Esophagus (tissue), 2 donors: Measurements from ENCODE around the gene C2. TPM values are rescaled to one million over a fixed set of nuclear protein-coding genes. Genes with fewer than 3 reads are reported as not detected.

Experiments
- H3K27ac ChIP-seq, 2 donors: one replicate each; pipeline ENCODE4 v1.5.1; 2013; ENCODE audit warnings: low read depth in 2 of 2, mild to moderate bottlenecking in 2 of 2, inconsistent platforms in 1 of 2, low read length in 1 of 2, moderate library complexity in 1 of 2
- H3K27me3 ChIP-seq, 2 donors: one replicate each; pipeline ENCODE4 v1.6.1; 2013; ENCODE audit warnings: low read length in 2 of 2, control low read depth in 1 of 2, mild to moderate bottlenecking in 1 of 2; ENCODE audit not compliant: insufficient read depth in 2 of 2, control insufficient read depth in 1 of 2
- H3K36me3 ChIP-seq, 2 donors: one replicate each; pipeline ENCODE4 v1.6.1; 2013; ENCODE audit warnings: low read length in 1 of 2; ENCODE audit not compliant: control insufficient read depth in 2 of 2, insufficient read depth in 2 of 2
- H3K4me1 ChIP-seq, 2 donors: one replicate each; pipeline ENCODE4 v1.6.1; 2013; ENCODE audit warnings: low read length in 1 of 2; ENCODE audit not compliant: control insufficient read depth in 2 of 2, insufficient read depth in 2 of 2
- H3K4me3 ChIP-seq, 2 donors: one replicate each; pipeline ENCODE4 v1.5.1; 2013; ENCODE audit warnings: low read length in 2 of 2, mild to moderate bottlenecking in 2 of 2, low read depth in 1 of 2, moderate library complexity in 1 of 2
- H3K9me3 ChIP-seq, 2 donors: one replicate each; pipeline ENCODE4 v1.6.1; 2013; ENCODE audit warnings: mild to moderate bottlenecking in 2 of 2, low read depth in 1 of 2, low read length in 1 of 2, moderate library complexity in 1 of 2; ENCODE audit not compliant: control insufficient read depth in 2 of 2, insufficient read depth in 1 of 2
- WGBS, 2 donors: extraction: QIAGEN DNeasy Blood & Tissue Kit; methylation state at CpG; one replicate each; pipeline ENCODE4 v1.1.7; 2013; 5-methylcytosine and 5-hydroxymethylcytosine counted together
- polyA plus RNA-seq, 2 donors: library from polyadenylated mRNA; stranded (reverse); fragments of 200-250 nt; gene quantifications; one replicate each; pipeline ENCODE4 v1.2.3, GENCODE V29; 2013
- donor health status: healthy with polysubstance abuse.
- donor health status: Bipolar disorder and iron deficiency.

Gene C2
- polyA plus RNA-seq, 2 donors: 1.2 to 1.3 TPM

DNA sequence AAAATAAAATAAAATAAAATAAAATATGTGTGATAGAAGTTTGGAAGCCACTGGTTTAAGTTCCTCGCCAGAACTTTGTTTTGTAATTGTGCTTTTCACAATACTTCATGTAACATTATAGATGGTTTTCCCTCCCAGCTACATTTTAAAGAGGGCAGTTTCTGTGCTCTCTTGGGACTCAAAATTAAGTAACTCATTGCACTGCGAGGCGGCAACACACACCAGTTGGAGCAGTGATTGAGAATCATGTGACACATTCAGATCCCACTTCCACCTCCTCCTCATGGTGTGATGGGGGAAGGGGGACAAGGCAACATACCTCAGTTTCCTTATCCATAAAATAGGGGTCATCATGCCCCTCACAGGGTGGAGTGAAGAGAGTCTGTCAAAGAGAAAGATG, 7.5 kb downstream of the C2 start:
- H3K27me3 ChIP-seq: no peaks in the 10 kb centered on the region
- no peaks in the 10 kb centered on the region for H3K9me3 ChIP-seq
- no peak overlapping the region for H3K4me3 ChIP-seq
- no peak overlapping the region for H3K27ac ChIP-seq
- peaks cover 0 to 1% of the 10 kb centered on the region in 2 donors for H3K4me1 ChIP-seq
- H3K36me3 ChIP-seq: no peaks in the 10 kb centered on the region
- WGBS, 2 donors: 85 to 87% methylated on average over 3 of the region's 3 CpGs

DNA sequence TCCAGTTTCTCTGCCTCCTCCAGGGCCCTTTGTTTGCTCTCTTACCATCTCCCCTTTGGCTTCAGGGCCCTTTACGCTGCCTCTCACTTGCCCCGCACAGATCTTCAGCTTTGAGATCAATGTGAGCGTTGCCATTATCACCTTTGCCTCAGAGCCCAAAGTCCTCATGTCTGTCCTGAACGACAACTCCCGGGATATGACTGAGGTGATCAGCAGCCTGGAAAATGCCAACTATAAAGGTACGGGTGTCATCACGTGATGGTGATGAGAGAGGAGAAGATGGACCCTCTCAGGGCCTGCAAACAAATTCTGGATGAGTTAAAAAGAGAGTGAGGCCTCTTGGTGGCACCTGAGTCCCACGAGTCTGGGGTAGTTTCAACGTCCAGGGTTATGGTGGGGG, 8.3 kb downstream of the C2 start:
- no peaks in the 10 kb centered on the region for H3K36me3 ChIP-seq
- 81 to 85% methylated on average over 9 of the region's 9 CpGs for WGBS, 2 donors
- no peak overlapping the region for H3K4me3 ChIP-seq
- H3K27ac ChIP-seq: no peak overlapping the region
- peaks cover 0 to 1% of the 10 kb centered on the region in 2 donors for H3K4me1 ChIP-seq
- no peaks in the 10 kb centered on the region for H3K27me3 ChIP-seq
- no peaks in the 10 kb centered on the region for H3K9me3 ChIP-seq

DNA sequence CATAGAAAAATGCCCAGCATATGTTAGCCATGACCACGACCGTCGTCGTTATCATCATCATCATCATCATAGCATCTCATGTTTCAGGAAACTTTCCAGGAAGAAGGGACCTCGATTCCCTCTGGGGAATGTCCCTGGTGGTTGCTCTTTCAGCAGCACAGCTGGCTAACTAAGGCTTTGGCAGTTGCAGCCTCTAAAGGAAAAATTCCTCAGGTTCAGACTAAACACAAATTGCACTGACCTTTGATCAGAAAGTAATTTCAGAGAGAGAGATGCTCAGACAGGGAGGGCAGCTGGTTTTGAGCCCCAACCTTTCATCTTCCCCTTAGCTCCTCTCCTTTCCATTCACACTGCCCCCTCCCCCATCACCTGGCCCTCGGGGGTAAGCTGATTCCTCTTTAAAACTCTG, 12.7 kb downstream of the C2 start:
- WGBS, 2 donors: 14 to 17% methylated on average over 6 of the region's 6 CpGs

DNA sequence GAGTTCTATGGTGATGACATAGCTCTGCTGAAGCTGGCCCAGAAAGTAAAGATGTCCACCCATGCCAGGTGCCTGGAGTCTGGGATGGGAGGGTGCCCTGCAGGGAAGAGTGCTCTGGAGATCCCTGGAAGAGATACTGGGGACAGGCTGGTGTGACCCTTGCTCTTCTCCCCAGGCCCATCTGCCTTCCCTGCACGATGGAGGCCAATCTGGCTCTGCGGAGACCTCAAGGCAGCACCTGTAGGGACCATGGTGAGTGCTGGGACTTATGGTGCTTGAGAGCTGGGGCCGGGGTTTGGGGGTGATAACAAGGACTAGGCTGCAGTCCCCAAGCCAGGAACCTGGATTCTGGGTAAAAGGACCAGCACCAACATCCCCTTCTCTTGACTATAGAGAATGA, 16.2 kb downstream of the C2 start:
- Histone ChIP-seq H3K36me3 (no peaks in the 10 kb centered on the region), H3K27me3 (no peaks in the 10 kb centered on the region), H3K9me3 (no peaks in the 10 kb centered on the region), H3K27ac (no peak overlapping the region), H3K4me3 (no peak overlapping the region), H3K4me1 (peaks cover 0 to 20% of the 10 kb centered on the region in 2 donors)
- 84 to 88% methylated on average over 3 of the region's 3 CpGs for WGBS, 2 donors

More for the DNA sequence above, 12.7 kb downstream of the C2 start:
- Histone ChIP-seq H3K4me1 (peaks cover 0 to 7% of the 10 kb centered on the region in 2 donors), H3K4me3 (no peak overlapping the region), H3K27ac (no peak overlapping the region), H3K27me3 (no peaks in the 10 kb centered on the region), H3K9me3 (no peaks in the 10 kb centered on the region), H3K36me3 (no peaks in the 10 kb centered on the region)

DNA sequence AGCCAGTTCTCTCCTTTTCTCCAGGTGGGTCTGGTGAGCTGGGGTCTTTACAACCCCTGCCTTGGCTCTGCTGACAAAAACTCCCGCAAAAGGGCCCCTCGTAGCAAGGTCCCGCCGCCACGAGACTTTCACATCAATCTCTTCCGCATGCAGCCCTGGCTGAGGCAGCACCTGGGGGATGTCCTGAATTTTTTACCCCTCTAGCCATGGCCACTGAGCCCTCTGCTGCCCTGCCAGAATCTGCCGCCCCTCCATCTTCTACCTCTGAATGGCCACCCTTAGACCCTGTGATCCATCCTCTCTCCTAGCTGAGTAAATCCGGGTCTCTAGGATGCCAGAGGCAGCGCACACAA, 17.6 kb downstream of the C2 start:
- peaks cover 0 to 20% of the 10 kb centered on the region in 2 donors for H3K4me1 ChIP-seq
- H3K9me3 ChIP-seq: no peaks in the 10 kb centered on the region
- peak overlapping the region in 1 of 2 donors; percentile 10 for H3K4me3 ChIP-seq
- WGBS, 2 donors: 38 to 40% methylated on average over 9 of the region's 9 CpGs
- H3K27me3 ChIP-seq: no peaks in the 10 kb centered on the region
- H3K36me3 ChIP-seq: no peaks in the 10 kb centered on the region
- peak overlapping the region; percentile 84 to 94 for H3K27ac ChIP-seq

DNA sequence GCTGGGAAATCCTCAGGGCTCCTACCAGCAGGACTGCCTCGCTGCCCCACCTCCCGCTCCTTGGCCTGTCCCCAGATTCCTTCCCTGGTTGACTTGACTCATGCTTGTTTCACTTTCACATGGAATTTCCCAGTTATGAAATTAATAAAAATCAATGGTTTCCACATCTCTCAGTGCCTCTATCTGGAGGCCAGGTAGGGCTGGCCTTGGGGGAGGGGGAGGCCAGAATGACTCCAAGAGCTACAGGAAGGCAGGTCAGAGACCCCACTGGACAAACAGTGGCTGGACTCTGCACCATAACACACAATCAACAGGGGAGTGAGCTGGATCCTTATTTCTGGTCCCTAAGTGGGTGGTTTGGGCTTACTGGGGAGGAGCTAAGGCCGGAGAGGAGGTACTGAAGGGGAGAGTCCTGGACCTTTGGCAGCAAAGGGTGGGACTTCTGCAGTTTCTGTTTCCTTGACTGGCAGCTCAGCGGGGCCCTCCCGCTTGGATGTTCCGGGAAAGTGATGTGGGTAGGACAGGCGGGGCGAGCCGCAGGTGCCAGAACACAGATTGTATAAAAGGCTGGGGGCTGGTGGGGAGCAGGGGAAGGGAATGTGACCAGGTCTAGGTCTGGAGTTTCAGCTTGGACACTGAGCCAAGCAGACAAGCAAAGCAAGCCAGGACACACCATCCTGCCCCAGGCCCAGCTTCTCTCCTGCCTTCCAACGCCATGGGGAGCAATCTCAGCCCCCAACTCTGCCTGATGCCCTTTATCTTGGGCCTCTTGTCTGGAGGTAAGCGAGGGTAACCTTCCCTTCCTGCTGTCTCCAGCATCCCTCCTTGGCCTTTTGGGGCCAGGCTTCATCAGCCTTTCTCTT, 18.2 kb downstream of the C2 start, which contains the start of gene CFB:
Gene CFB (plus strand): TSS at position 589 of the 863 bp plus-strand sequence. CDS start 127 bp downstream, at position 716.
- Histone ChIP-seq H3K36me3 (no peaks in the 10 kb centered on the region), H3K4me3 (peak within 1 kb of the TSS; percentile 10 to 17), H3K27ac (peak within 1 kb of the TSS; percentile 84 to 94), H3K27me3 (no peaks in the 10 kb centered on the region), H3K9me3 (no peaks in the 10 kb centered on the region), H3K4me1 (peaks cover 0 to 20% of the 10 kb centered on the region in 2 donors)
- WGBS, 2 donors: 18 to 19% methylated on average over 11 of the region's 11 CpGs

DNA sequence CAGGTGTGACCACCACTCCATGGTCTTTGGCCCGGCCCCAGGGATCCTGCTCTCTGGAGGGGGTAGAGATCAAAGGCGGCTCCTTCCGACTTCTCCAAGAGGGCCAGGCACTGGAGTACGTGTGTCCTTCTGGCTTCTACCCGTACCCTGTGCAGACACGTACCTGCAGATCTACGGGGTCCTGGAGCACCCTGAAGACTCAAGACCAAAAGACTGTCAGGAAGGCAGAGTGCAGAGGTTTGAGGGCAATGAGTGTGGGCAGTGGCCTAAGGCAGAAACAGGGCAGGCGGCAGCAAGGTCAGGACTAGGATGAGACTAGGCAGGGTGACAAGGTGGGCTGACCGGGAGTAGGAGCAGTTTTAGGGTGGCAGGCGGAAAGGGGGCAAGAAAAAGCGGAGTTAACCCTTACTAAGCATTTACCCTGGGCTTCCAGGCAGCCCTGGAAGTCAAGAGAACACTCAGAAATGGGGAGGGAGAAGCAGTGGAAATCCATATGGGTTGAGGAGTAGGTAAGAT, 18.9 kb downstream of the C2 start:
- H3K4me3 ChIP-seq: no peak overlapping the region
- peaks cover 0 to 20% of the 10 kb centered on the region in 2 donors for H3K4me1 ChIP-seq
- H3K27ac ChIP-seq: peak overlapping the region; percentile 84 to 94
- H3K36me3 ChIP-seq: peaks cover 0 to 3% of the 10 kb centered on the region in 2 donors
- no peaks in the 10 kb centered on the region for H3K27me3 ChIP-seq
- no peaks in the 10 kb centered on the region for H3K9me3 ChIP-seq
- WGBS, 2 donors: 54 to 57% methylated on average over 11 of the region's 11 CpGs

DNA sequence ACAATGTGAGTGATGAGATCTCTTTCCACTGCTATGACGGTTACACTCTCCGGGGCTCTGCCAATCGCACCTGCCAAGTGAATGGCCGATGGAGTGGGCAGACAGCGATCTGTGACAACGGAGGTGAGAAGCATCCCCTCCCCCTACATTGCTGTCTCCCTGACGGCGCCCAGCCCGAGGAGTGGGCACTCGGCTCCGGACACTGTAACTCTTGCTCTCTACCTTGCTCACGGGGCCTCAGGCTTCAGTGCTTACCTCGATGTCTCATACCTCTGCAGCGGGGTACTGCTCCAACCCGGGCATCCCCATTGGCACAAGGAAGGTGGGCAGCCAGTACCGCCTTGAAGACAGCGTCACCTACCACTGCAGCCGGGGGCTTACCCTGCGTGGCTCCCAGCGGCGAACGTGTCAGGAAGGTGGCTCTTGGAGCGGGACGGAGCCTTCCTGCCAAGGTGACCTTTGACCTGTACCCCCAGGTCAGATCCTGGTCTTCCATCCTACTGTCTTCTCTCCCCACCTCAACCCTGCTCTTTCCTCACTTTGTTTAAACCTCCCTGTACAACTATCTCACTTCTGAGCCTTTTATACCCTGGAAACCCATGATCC, 19.7 kb downstream of the C2 start:
- Histone ChIP-seq H3K27me3 (no peaks in the 10 kb centered on the region), H3K36me3 (peaks cover 0 to 9% of the 10 kb centered on the region in 2 donors), H3K4me1 (peaks cover 0 to 20% of the 10 kb centered on the region in 2 donors), H3K4me3 (no peak overlapping the region), H3K27ac (no peak overlapping the region), H3K9me3 (no peaks in the 10 kb centered on the region)
- 89 to 90% methylated on average over 24 of the region's 24 CpGs for WGBS, 2 donors

DNA sequence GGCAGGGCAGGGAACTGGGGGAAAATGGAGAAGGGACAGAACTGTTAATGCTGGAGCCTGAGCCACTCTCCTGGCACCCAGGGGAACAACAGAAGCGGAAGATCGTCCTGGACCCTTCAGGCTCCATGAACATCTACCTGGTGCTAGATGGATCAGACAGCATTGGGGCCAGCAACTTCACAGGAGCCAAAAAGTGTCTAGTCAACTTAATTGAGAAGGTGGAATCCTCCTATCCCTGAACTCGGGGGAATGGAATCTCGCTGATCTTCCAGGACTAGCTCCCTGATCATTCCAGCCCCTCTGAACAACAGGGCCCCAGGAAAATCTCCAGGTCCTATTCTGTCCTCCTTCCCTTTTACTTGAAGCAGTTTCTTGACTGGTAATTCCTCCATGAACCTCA, 20.3 kb downstream of the C2 start:
- no peaks in the 10 kb centered on the region for H3K27me3 ChIP-seq
- H3K4me3 ChIP-seq: no peak overlapping the region
- H3K36me3 ChIP-seq: peaks cover under 1 to 10% of the 10 kb centered on the region in 2 donors
- WGBS, 2 donors: 89 to 93% methylated on average over 4 of the region's 4 CpGs
- H3K4me1 ChIP-seq: peaks cover 0 to 20% of the 10 kb centered on the region in 2 donors
- no peaks in the 10 kb centered on the region for H3K9me3 ChIP-seq
- no peak overlapping the region for H3K27ac ChIP-seq
